Measurements from ENCODE around the gene PIM1.

The PIM1 gene

GRCh38 chr6:37140145-37140544, 29.8 kb upstream of the PIM1 start:
- Histone ChIP-seq H3K27me3 (ENCODE audit: insufficient read depth, low read length) (no peaks in the 10 kb centered on the region), H3K9me3 (ENCODE audit: insufficient read depth, low read depth, low read length) (no peaks in the 10 kb centered on the region), H3K9ac (ENCODE audit: low read depth, low read length) (peak overlapping the region; percentile 65; the same call in 1 of the 2 replicates), H3K4me1 (ENCODE audit: insufficient read depth, low read length) (peaks cover 49% of the 10 kb centered on the region), H3K4me3 (ENCODE audit: low read length) (peak overlapping the region; percentile 53), H3K27ac (ENCODE audit: low read length) (peak overlapping the region; percentile 50), H3K36me3 (ENCODE audit: insufficient read depth, low read depth, low read length) (peaks cover 1% of the 10 kb centered on the region; the same call in 1 of the 2 replicates)

- Histone ChIP-seq H3K4me1 (ENCODE audit: insufficient read depth, low read length) (peaks cover 42% of the 10 kb centered on the region), H3K9ac (ENCODE audit: low read depth, low read length) (peak overlapping the region; percentile 67), H3K27me3 (ENCODE audit: insufficient read depth, low read length) (no peaks in the 10 kb centered on the region), H3K27ac (ENCODE audit: low read length) (peak overlapping the region; percentile 50), H3K36me3 (ENCODE audit: insufficient read depth, low read depth, low read length) (no peaks in the 10 kb centered on the region), H3K4me3 (ENCODE audit: low read length) (peak overlapping the region; percentile 53), H3K9me3 (ENCODE audit: insufficient read depth, low read depth, low read length) (no peaks in the 10 kb centered on the region)
These were observed 28.5 kb upstream of the PIM1 start for GRCh38 chr6:37141281-37142049.

GRCh38 chr6:37142050-37142614, 27.8 kb upstream of the PIM1 start:
- Histone ChIP-seq H3K4me1 (ENCODE audit: insufficient read depth, low read length) (peaks cover 42% of the 10 kb centered on the region), H3K4me3 (ENCODE audit: low read length) (peak overlapping the region; percentile 46), H3K9me3 (ENCODE audit: insufficient read depth, low read depth, low read length) (no peaks in the 10 kb centered on the region), H3K27me3 (ENCODE audit: insufficient read depth, low read length) (no peaks in the 10 kb centered on the region), H3K36me3 (ENCODE audit: insufficient read depth, low read depth, low read length) (no peaks in the 10 kb centered on the region), H3K9ac (ENCODE audit: low read depth, low read length) (peak overlapping the region; percentile 67; the same call in 1 of the 2 replicates), H3K27ac (ENCODE audit: low read length) (peak overlapping the region; percentile 26)

- no peak overlapping the region for H3K9ac ChIP-seq (ENCODE audit: low read depth, low read length)
- peaks cover 39% of the 10 kb centered on the region for H3K4me1 ChIP-seq (ENCODE audit: insufficient read depth, low read length)
- no peak overlapping the region for H3K27ac ChIP-seq (ENCODE audit: low read length)
These were observed 26.4 kb upstream of the PIM1 start for GRCh38 chr6:37143585-37143984.

GRCh38 chr6:37145443-37145842, 24.5 kb upstream of the PIM1 start:
- no peak overlapping the region for H3K4me3 ChIP-seq (ENCODE audit: low read length)
- no peaks in the 10 kb centered on the region for H3K9me3 ChIP-seq (ENCODE audit: insufficient read depth, low read depth, low read length)
- no peak overlapping the region for H3K27ac ChIP-seq (ENCODE audit: low read length)
- H3K36me3 ChIP-seq (ENCODE audit: insufficient read depth, low read depth, low read length), result no peaks in the 10 kb centered on the region
- H3K4me1 ChIP-seq (ENCODE audit: insufficient read depth, low read length), result peaks cover 24% of the 10 kb centered on the region; the same call in 1 of the 2 replicates
- H3K27me3 ChIP-seq (ENCODE audit: insufficient read depth, low read length), result no peaks in the 10 kb centered on the region
- H3K9ac ChIP-seq (ENCODE audit: low read depth, low read length), result no peak overlapping the region

More at GRCh38 chr6:37143585-37143984, 26.4 kb upstream of the PIM1 start:
- no peaks in the 10 kb centered on the region for H3K9me3 ChIP-seq (ENCODE audit: insufficient read depth, low read depth, low read length)
- no peaks in the 10 kb centered on the region for H3K36me3 ChIP-seq (ENCODE audit: insufficient read depth, low read depth, low read length)
- no peaks in the 10 kb centered on the region for H3K27me3 ChIP-seq (ENCODE audit: insufficient read depth, low read length)
- H3K4me3 ChIP-seq (ENCODE audit: low read length), result no peak overlapping the region

- H3K4me3 ChIP-seq (ENCODE audit: low read length), result no peak overlapping the region
- no peaks in the 10 kb centered on the region for H3K9me3 ChIP-seq (ENCODE audit: insufficient read depth, low read depth, low read length)
- peaks cover 22% of the 10 kb centered on the region; the same call in 1 of the 2 replicates for H3K4me1 ChIP-seq (ENCODE audit: insufficient read depth, low read length)
- H3K27ac ChIP-seq (ENCODE audit: low read length), result no peak overlapping the region
- no peak overlapping the region for H3K9ac ChIP-seq (ENCODE audit: low read depth, low read length)
- no peaks in the 10 kb centered on the region for H3K27me3 ChIP-seq (ENCODE audit: insufficient read depth, low read length)
- no peaks in the 10 kb centered on the region for H3K36me3 ChIP-seq (ENCODE audit: insufficient read depth, low read depth, low read length)
These were observed 23.2 kb upstream of the PIM1 start for GRCh38 chr6:37146735-37147157.

GRCh38 chr6:37149745-37150144, 20.2 kb upstream of the PIM1 start:
- Histone ChIP-seq H3K9ac (ENCODE audit: low read depth, low read length) (no peak overlapping the region), H3K27me3 (ENCODE audit: insufficient read depth, low read length) (no peaks in the 10 kb centered on the region), H3K4me1 (ENCODE audit: insufficient read depth, low read length) (peaks cover 1% of the 10 kb centered on the region; the same call in 1 of the 2 replicates), H3K36me3 (ENCODE audit: insufficient read depth, low read depth, low read length) (no peaks in the 10 kb centered on the region), H3K4me3 (ENCODE audit: low read length) (no peak overlapping the region), H3K9me3 (ENCODE audit: insufficient read depth, low read depth, low read length) (no peaks in the 10 kb centered on the region), H3K27ac (ENCODE audit: low read length) (no peak overlapping the region)

GRCh38 chr6:37150314-37150713, 19.6 kb upstream of the PIM1 start:
- no peak overlapping the region for H3K27ac ChIP-seq (ENCODE audit: low read length)

GRCh38 chr6:37155394-37156312, 14.3 kb upstream of the PIM1 start:
- H3K27ac ChIP-seq (ENCODE audit: low read length), result no peak overlapping the region
- no peak overlapping the region for H3K9ac ChIP-seq (ENCODE audit: low read depth, low read length)
- no peaks in the 10 kb centered on the region for H3K9me3 ChIP-seq (ENCODE audit: insufficient read depth, low read depth, low read length)
- no peaks in the 10 kb centered on the region for H3K4me1 ChIP-seq (ENCODE audit: insufficient read depth, low read length)
- no peak overlapping the region for H3K4me3 ChIP-seq (ENCODE audit: low read length)
- H3K27me3 ChIP-seq (ENCODE audit: insufficient read depth, low read length), result no peaks in the 10 kb centered on the region
- H3K36me3 ChIP-seq (ENCODE audit: insufficient read depth, low read depth, low read length), result no peaks in the 10 kb centered on the region

More at GRCh38 chr6:37150314-37150713, 19.6 kb upstream of the PIM1 start:
- Histone ChIP-seq H3K27me3 (ENCODE audit: insufficient read depth, low read length) (no peaks in the 10 kb centered on the region), H3K9me3 (ENCODE audit: insufficient read depth, low read depth, low read length) (no peaks in the 10 kb centered on the region), H3K36me3 (ENCODE audit: insufficient read depth, low read depth, low read length) (no peaks in the 10 kb centered on the region), H3K4me3 (ENCODE audit: low read length) (no peak overlapping the region), H3K4me1 (ENCODE audit: insufficient read depth, low read length) (no peaks in the 10 kb centered on the region), H3K9ac (ENCODE audit: low read depth, low read length) (no peak overlapping the region)

GRCh38 chr6:37158508-37158907, 11.4 kb upstream of the PIM1 start:
- H3K9me3 ChIP-seq (ENCODE audit: insufficient read depth, low read depth, low read length), result no peaks in the 10 kb centered on the region
- no peaks in the 10 kb centered on the region for H3K27me3 ChIP-seq (ENCODE audit: insufficient read depth, low read length)
- H3K27ac ChIP-seq (ENCODE audit: low read length), result no peak overlapping the region
- H3K4me3 ChIP-seq (ENCODE audit: low read length), result no peak overlapping the region
- H3K9ac ChIP-seq (ENCODE audit: low read depth, low read length), result no peak overlapping the region
- no peaks in the 10 kb centered on the region for H3K36me3 ChIP-seq (ENCODE audit: insufficient read depth, low read depth, low read length)
- H3K4me1 ChIP-seq (ENCODE audit: insufficient read depth, low read length), result no peaks in the 10 kb centered on the region

- Histone ChIP-seq H3K9ac (ENCODE audit: low read depth, low read length) (no peak overlapping the region), H3K4me3 (ENCODE audit: low read length) (no peak overlapping the region), H3K4me1 (ENCODE audit: insufficient read depth, low read length) (no peaks in the 10 kb centered on the region), H3K27ac (ENCODE audit: low read length) (no peak overlapping the region), H3K36me3 (ENCODE audit: insufficient read depth, low read depth, low read length) (no peaks in the 10 kb centered on the region), H3K9me3 (ENCODE audit: insufficient read depth, low read depth, low read length) (no peaks in the 10 kb centered on the region), H3K27me3 (ENCODE audit: insufficient read depth, low read length) (no peaks in the 10 kb centered on the region)
These were observed 8.8 kb upstream of the PIM1 start for GRCh38 chr6:37160922-37161778.
